Measurements from ENCODE around the gene CKB. TPM values are rescaled to one million over a fixed set of nuclear protein-coding genes. Genes with fewer than 3 reads are reported as not detected.
A peak's percentile ranks its signal among the peaks of the same experiment; 100 is the strongest.

Gene CKB
- total and polyA plus RNA-seq, 4 donors: 199 to 1,311 (median 755) TPM

- 69% methylated on average over 17 of the region's 17 CpGs for WGBS (ENCODE audit: insufficient coverage)
- Histone ChIP-seq H3K4me3 (ENCODE audit: low read depth, low read length) (no peak overlapping the region), H3K36me3 (ENCODE audit: control insufficient read depth, insufficient read depth, low read length) (peaks cover 21% of the 10 kb centered on the region), H3K27ac (ENCODE audit: low read depth, low read length) (peak overlapping the region; percentile 79), H3K4me1 (ENCODE audit: control insufficient read depth, insufficient read depth, low read length) (peaks cover 57% of the 10 kb centered on the region), H3K9me3 (ENCODE audit: control insufficient read depth, insufficient read depth, low read length) (no peaks in the 10 kb centered on the region), H3K27me3 (ENCODE audit: control insufficient read depth, insufficient read depth, low read length) (no peaks in the 10 kb centered on the region)
- DNase-seq (ENCODE audit: low read depth in 4 of 6, low spot score in 6 of 6): no peak
Measured at GRCh38 chr14:103551338-103551762, 28.7 kb upstream of the CKB start.

- WGBS (ENCODE audit: insufficient coverage): 59% methylated on average over 18 of the region's 22 CpGs
- Histone ChIP-seq H3K27ac (ENCODE audit: low read depth, low read length) (peak overlapping the region; percentile 79), H3K36me3 (ENCODE audit: control insufficient read depth, insufficient read depth, low read length) (peaks cover 22% of the 10 kb centered on the region), H3K4me3 (ENCODE audit: low read depth, low read length) (no peak overlapping the region), H3K9me3 (ENCODE audit: control insufficient read depth, insufficient read depth, low read length) (no peaks in the 10 kb centered on the region), H3K4me1 (ENCODE audit: control insufficient read depth, insufficient read depth, low read length) (peaks cover 64% of the 10 kb centered on the region), H3K27me3 (ENCODE audit: control insufficient read depth, insufficient read depth, low read length) (no peaks in the 10 kb centered on the region)
- DNase-seq (ENCODE audit: low read depth in 4 of 6, low spot score in 6 of 6): no peak
Measured at GRCh38 chr14:103550451-103551337, 28.1 kb upstream of the CKB start.

GRCh38 chr14:103549361-103550311, 27.0 kb upstream of the CKB start:
- H3K36me3 ChIP-seq (ENCODE audit: control insufficient read depth, insufficient read depth, low read length): peaks cover 30% of the 10 kb centered on the region
- no peak overlapping the region for H3K4me3 ChIP-seq (ENCODE audit: low read depth, low read length)
- peak overlapping the region; percentile 79 for H3K27ac ChIP-seq (ENCODE audit: low read depth, low read length)
- 49% methylated on average over 23 of the region's 30 CpGs for WGBS (ENCODE audit: insufficient coverage)
- peak in 2 of 6 donors; percentile 74 to 78 for DNase-seq (ENCODE audit: low read depth in 4 of 6, low spot score in 6 of 6)
- H3K9me3 ChIP-seq (ENCODE audit: control insufficient read depth, insufficient read depth, low read length): no peaks in the 10 kb centered on the region
- H3K27me3 ChIP-seq (ENCODE audit: control insufficient read depth, insufficient read depth, low read length): no peaks in the 10 kb centered on the region
- peaks cover 75% of the 10 kb centered on the region for H3K4me1 ChIP-seq (ENCODE audit: control insufficient read depth, insufficient read depth, low read length)

- DNase-seq (ENCODE audit: low read depth in 4 of 6, low spot score in 6 of 6): no peak
- 89% methylated on average over 27 of the region's 27 CpGs for WGBS (ENCODE audit: insufficient coverage)
- Histone ChIP-seq H3K4me3 (ENCODE audit: low read depth, low read length) (no peak overlapping the region), H3K4me1 (ENCODE audit: control insufficient read depth, insufficient read depth, low read length) (peaks cover 84% of the 10 kb centered on the region), H3K27ac (ENCODE audit: low read depth, low read length) (peak overlapping the region; percentile 79), H3K9me3 (ENCODE audit: control insufficient read depth, insufficient read depth, low read length) (no peaks in the 10 kb centered on the region), H3K36me3 (ENCODE audit: control insufficient read depth, insufficient read depth, low read length) (peaks cover 29% of the 10 kb centered on the region), H3K27me3 (ENCODE audit: control insufficient read depth, insufficient read depth, low read length) (no peaks in the 10 kb centered on the region)
Measured at GRCh38 chr14:103548463-103549351, 26.1 kb upstream of the CKB start.

- no peak for DNase-seq (ENCODE audit: low read depth in 4 of 6, low spot score in 6 of 6)
- Histone ChIP-seq H3K27me3 (ENCODE audit: control insufficient read depth, insufficient read depth, low read length) (no peaks in the 10 kb centered on the region), H3K4me3 (ENCODE audit: low read depth, low read length) (no peak overlapping the region), H3K4me1 (ENCODE audit: control insufficient read depth, insufficient read depth, low read length) (peaks cover 91% of the 10 kb centered on the region), H3K9me3 (ENCODE audit: control insufficient read depth, insufficient read depth, low read length) (no peaks in the 10 kb centered on the region), H3K27ac (ENCODE audit: low read depth, low read length) (no peak overlapping the region), H3K36me3 (ENCODE audit: control insufficient read depth, insufficient read depth, low read length) (peaks cover 34% of the 10 kb centered on the region)
- WGBS (ENCODE audit: insufficient coverage): 84% methylated on average over 18 of the region's 18 CpGs
Measured at GRCh38 chr14:103547941-103548462, 25.4 kb upstream of the CKB start.

GRCh38 chr14:103547455-103547940, 24.9 kb upstream of the CKB start:
- H3K4me1 ChIP-seq (ENCODE audit: control insufficient read depth, insufficient read depth, low read length): peaks cover 93% of the 10 kb centered on the region

GRCh38 chr14:103546652-103547454, 24.2 kb upstream of the CKB start:
- H3K9me3 ChIP-seq (ENCODE audit: control insufficient read depth, insufficient read depth, low read length): no peaks in the 10 kb centered on the region
- H3K4me3 ChIP-seq (ENCODE audit: low read depth, low read length): no peak overlapping the region
- peaks cover 34% of the 10 kb centered on the region for H3K36me3 ChIP-seq (ENCODE audit: control insufficient read depth, insufficient read depth, low read length)
- H3K27ac ChIP-seq (ENCODE audit: low read depth, low read length): no peak overlapping the region
- peak in 2 of 6 donors; percentile 85 to 87 for DNase-seq (ENCODE audit: low read depth in 4 of 6, low spot score in 6 of 6)
- H3K4me1 ChIP-seq (ENCODE audit: control insufficient read depth, insufficient read depth, low read length): peaks cover 93% of the 10 kb centered on the region
- H3K27me3 ChIP-seq (ENCODE audit: control insufficient read depth, insufficient read depth, low read length): no peaks in the 10 kb centered on the region
- 19% methylated on average over 21 of the region's 21 CpGs for WGBS (ENCODE audit: insufficient coverage)

More at GRCh38 chr14:103547455-103547940, 24.9 kb upstream of the CKB start:
- Histone ChIP-seq H3K4me3 (ENCODE audit: low read depth, low read length) (no peak overlapping the region), H3K27me3 (ENCODE audit: control insufficient read depth, insufficient read depth, low read length) (no peaks in the 10 kb centered on the region), H3K9me3 (ENCODE audit: control insufficient read depth, insufficient read depth, low read length) (no peaks in the 10 kb centered on the region), H3K36me3 (ENCODE audit: control insufficient read depth, insufficient read depth, low read length) (peaks cover 34% of the 10 kb centered on the region), H3K27ac (ENCODE audit: low read depth, low read length) (no peak overlapping the region)
- WGBS (ENCODE audit: insufficient coverage): 92% methylated on average over 10 of the region's 11 CpGs
- DNase-seq (ENCODE audit: low read depth in 4 of 6, low spot score in 6 of 6): no peak

- DNase-seq (ENCODE audit: low read depth in 4 of 6, low spot score in 6 of 6): no peak
- Histone ChIP-seq H3K9me3 (ENCODE audit: control insufficient read depth, insufficient read depth, low read length) (no peaks in the 10 kb centered on the region), H3K27ac (ENCODE audit: low read depth, low read length) (no peak overlapping the region), H3K4me1 (ENCODE audit: control insufficient read depth, insufficient read depth, low read length) (peaks cover 93% of the 10 kb centered on the region), H3K27me3 (ENCODE audit: control insufficient read depth, insufficient read depth, low read length) (no peaks in the 10 kb centered on the region), H3K4me3 (ENCODE audit: low read depth, low read length) (no peak overlapping the region), H3K36me3 (ENCODE audit: control insufficient read depth, insufficient read depth, low read length) (peaks cover 33% of the 10 kb centered on the region)
- 61% methylated on average over 27 of the region's 27 CpGs for WGBS (ENCODE audit: insufficient coverage)
Measured at GRCh38 chr14:103545915-103546651, 23.5 kb upstream of the CKB start.

Data from spinal cord (tissue), 10 donors.